Stimulated activated CD4-positive, alpha-beta T cell treated with anti-CD3 and anti-CD28 coated beads, TNF-alpha, amount 100 ng/mL, for 48 hours (primary cell): ENCODE measurements around the gene MAFF.

Source experiments
- DNase-seq, 3 donors: peaks; one replicate each; pipeline ENCODE4 v3.0.0-alpha.2; 2020; ENCODE audit warnings: low read depth in 3 of 3

MAFF gene

GRCh38 chr22:38203855-38204514 lies 2.2 kb downstream of the MAFF start:
- no peak for DNase-seq

- DNase-seq: no peak
Observed at GRCh38 chr22:38204784-38205183, 3.0 kb downstream of the MAFF start.

GRCh38 chr22:38205261-38206128 lies 3.7 kb downstream of the MAFF start:
- DNase-seq: no peak

- DNase-seq: no peak
Observed at GRCh38 chr22:38207898-38208432, 6.2 kb downstream of the MAFF start.

- DNase-seq: no peak
Observed at GRCh38 chr22:38208551-38208968, 6.8 kb downstream of the MAFF start.

- no peak for DNase-seq
Observed at GRCh38 chr22:38211556-38211955, 9.8 kb downstream of the MAFF start.

- no peak for DNase-seq
Observed at GRCh38 chr22:38212442-38212841, 10.6 kb downstream of the MAFF start.

GRCh38 chr22:38213319-38213989 lies 11.7 kb downstream of the MAFF start:
- DNase-seq: no peak

- no peak for DNase-seq
Observed at GRCh38 chr22:38213990-38214301, 12.2 kb downstream of the MAFF start.

GRCh38 chr22:38214302-38215056 lies 12.7 kb downstream of the MAFF start:
- peak in 2 of 3 donors; percentile 34 to 77 for DNase-seq

- DNase-seq: no peak
Observed at GRCh38 chr22:38215156-38216038, 13.6 kb downstream of the MAFF start.

- peak in 2 of 3 donors; percentile 45 to 58 for DNase-seq
Observed at GRCh38 chr22:38218661-38219622, 17.1 kb downstream of the MAFF start.

- no peak for DNase-seq
Observed at GRCh38 chr22:38219632-38220031, 17.8 kb downstream of the MAFF start.

- no peak for DNase-seq
Observed at GRCh38 chr22:38220163-38220562, 18.4 kb downstream of the MAFF start.

- DNase-seq: no peak
Observed at GRCh38 chr22:38220653-38221386, 19.0 kb downstream of the MAFF start.

GRCh38 chr22:38221407-38221806 lies 19.6 kb downstream of the MAFF start:
- no peak for DNase-seq

GRCh38 chr22:38221908-38222796 lies 20.4 kb downstream of the MAFF start:
- no peak for DNase-seq

- DNase-seq: no peak
Observed at GRCh38 chr22:38222797-38223119, 21.0 kb downstream of the MAFF start.
